HG03558 (cell line): ENCODE data around the gene TNFRSF6B.

Source experiments
- ATAC-seq: cut with Tn5 transposase; IDR thresholded peaks from one replicate; pipeline ENCODE4 v1.9.1; 2021; ENCODE audit warnings: moderate number of reproducible peaks; ENCODE audit not compliant: unreplicated experiment; ENCODE audit errors: extremely low read depth

Gene TNFRSF6B

DNA sequence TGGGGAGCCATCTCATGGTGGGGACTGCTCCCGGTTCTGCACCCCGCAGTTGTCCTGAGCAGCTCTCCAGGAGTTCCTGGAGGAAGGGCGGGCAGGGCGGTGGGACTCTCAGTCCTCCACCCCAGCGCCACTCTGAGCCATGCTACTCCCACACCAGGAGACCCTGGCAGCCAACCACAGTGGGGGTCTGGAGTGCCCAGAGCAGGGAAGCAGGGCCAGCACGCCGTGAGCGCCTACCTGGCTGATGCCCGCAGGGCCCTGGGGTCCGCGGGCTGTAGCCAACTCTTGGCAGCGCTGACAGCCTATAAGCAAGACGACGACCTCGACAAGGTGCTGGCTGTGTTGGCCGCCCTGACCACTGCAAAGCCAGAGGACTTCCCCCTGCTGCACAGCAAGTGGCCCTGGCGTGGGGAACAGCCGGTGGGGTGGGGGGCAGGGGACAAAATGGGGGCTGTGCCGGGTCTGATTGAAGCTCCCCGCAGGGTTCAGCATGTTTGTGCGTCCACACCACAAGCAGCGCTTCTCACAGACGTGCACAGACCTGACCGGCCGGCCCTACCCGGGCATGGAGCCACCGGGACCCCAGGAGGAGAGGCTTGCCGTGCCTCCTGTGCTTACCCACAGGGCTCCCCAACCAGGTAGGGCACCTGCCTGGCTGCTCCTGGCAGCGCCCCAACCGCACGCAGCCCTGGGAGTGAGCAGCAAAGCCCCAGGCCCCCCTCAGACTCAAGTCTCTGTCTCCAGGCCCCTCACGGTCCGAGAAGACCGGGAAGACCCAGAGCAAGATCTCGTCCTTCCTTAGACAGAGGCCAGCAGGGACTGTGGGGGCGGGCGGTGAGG is 1.6 kb upstream of the TNFRSF6B start:
- ATAC-seq, result no peak

DNA sequence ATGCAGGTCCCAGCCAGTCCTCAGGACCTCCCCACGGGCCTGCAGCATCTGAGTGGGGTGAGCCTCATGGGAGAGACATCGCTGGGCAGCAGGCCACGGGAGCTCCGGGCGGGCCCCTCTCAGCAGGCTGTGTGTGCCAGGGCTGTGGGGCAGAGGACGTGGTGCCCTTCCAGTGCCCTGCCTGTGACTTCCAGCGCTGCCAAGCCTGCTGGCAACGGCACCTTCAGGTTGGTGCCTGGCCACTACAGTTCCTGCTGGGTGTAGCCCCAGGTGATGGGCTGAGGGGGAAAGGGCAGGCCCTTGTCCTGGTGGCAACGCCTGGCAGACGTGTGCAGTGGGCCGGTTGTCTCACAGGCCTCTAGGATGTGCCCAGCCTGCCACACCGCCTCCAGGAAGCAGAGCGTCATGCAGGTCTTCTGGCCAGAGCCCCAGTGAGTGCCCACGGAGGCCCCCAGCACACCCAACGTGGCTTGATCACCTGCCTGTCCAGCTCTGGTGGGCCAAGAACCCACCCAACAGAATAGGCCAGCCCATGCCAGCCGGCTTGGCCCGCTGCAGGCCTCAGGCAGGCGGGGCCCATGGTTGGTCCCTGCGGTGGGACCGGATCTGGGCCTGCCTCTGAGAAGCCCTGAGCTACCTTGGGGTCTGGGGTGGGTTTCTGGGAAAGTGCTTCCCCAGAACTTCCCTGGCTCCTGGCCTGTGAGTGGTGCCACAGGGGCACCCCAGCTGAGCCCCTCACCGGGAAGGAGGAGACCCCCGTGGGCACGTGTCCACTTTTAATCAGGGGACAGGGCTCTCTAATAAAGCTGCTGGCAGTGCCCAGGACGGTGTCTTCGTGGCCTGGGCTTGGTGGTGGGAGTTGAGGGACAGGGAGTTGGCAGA is 787 bp upstream of the TNFRSF6B start:
- ATAC-seq, result no peak

DNA sequence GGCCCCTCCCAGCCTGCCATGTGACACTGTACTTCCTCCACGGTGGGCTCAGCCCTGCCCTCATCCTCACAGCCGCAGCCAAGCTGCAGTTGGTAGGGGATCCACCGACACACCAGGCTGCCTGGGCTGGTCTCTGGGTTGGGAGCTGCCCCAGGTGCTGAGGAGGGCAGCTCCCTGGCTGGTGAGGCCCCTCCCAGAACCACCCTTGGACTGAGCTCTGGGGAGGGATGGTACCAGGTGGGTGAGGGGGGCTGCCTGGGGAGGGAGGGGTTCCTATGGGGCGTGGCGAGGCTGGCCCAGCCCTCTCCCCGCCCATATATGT is 185 bp upstream of the TNFRSF6B start:
- no peak for ATAC-seq

DNA sequence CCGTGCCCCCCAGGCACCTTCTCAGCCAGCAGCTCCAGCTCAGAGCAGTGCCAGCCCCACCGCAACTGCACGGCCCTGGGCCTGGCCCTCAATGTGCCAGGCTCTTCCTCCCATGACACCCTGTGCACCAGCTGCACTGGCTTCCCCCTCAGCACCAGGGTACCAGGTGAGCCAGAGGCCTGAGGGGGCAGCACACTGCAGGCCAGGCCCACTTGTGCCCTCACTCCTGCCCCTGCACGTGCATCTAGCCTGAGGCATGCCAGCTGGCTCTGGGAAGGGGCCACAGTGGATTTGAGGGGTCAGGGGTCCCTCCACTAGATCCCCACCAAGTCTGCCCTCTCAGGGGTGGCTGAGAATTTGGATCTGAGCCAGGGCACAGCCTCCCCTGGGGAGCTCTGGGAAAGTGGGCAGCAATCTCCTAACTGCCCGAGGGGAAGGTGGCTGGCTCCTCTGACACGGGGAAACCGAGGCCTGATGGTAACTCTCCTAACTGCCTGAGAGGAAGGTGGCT is 960 bp downstream of the TNFRSF6B start:
- ATAC-seq, result no peak

DNA sequence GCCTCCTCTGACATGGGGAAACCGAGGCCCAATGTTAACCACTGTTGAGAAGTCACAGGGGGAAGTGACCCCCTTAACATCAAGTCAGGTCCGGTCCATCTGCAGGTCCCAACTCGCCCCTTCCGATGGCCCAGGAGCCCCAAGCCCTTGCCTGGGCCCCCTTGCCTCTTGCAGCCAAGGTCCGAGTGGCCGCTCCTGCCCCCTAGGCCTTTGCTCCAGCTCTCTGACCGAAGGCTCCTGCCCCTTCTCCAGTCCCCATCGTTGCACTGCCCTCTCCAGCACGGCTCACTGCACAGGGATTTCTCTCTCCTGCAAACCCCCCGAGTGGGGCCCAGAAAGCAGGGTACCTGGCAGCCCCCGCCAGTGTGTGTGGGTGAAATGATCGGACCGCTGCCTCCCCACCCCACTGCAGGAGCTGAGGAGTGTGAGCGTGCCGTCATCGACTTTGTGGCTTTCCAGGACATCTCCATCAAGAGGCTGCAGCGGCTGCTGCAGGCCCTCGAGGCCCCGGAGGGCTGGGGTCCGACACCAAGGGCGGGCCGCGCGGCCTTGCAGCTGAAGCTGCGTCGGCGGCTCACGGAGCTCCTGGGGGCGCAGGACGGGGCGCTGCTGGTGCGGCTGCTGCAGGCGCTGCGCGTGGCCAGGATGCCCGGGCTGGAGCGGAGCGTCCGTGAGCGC is 1.6 kb downstream of the TNFRSF6B start:
- ATAC-seq, result no peak

DNA sequence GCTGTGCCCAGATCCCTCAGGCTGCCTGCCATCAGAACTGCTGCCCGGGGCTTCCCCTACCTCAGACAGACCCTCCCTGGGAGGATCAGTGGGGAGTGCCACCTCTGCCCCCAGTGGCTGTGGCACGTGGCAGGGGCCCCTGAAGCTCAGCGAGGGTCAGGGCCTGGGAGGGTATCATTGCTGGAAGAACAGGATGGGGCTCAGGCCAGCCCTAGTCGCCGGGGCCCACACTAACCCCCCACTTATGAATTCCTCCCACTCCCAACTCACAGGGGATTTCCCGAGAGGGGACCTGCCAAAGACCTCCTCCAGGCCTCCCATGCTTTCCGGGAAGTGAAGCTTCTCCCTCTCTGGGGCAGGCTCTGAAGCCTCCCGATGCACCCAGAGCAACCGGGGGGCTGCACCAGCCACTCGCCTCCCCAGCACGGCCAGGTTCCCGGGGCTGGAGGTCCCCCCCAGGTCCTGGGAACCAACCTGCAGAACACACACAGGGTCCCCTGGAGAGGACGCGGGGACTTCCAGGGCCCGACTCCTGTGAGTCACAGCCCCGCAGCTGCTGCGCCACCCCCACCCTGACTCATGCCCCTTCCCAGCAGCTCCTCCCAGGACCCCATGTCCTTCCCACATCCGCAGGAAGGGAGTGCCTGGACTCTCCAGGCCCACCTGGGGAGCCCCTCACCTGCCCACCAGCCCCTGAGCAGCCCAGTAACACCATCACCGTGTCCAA is 2.5 kb downstream of the TNFRSF6B start:
- no peak for ATAC-seq

DNA sequence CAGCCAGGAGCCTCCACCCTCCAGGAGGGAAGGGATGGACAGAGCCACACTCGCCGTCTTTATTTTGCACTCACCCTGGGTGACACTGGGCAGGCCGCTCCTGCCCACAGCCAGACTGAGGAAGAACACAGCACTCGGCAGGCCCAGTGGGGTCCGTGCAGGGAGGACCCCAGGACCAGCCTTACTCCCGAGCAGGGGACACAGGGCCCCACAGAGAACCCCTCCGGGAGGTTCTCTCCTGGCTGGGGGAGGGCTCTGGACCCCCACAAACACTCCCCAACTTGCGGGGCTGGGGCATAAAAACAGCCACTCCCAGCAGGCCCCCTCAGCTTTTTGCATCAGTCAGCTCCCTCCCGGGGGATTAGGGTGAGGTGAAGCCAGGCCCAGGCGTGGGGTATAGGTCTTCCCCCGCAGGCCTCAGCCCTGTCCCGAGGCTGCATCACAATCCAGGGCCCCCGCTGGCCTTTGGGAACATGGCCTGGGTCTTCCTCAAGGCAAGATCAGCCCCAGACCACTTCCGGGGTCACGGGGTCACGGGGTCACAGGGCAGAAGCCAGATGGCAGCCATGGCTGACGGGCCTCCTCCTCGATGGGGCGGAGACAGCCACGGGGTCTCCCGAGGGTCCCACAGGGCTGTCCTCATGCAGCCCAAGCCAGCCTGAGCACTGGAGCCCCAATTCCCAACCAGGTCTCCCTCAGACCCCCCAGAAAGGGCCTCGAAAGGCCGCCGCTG is 3.2 kb downstream of the TNFRSF6B start:
- ATAC-seq, result no peak

DNA sequence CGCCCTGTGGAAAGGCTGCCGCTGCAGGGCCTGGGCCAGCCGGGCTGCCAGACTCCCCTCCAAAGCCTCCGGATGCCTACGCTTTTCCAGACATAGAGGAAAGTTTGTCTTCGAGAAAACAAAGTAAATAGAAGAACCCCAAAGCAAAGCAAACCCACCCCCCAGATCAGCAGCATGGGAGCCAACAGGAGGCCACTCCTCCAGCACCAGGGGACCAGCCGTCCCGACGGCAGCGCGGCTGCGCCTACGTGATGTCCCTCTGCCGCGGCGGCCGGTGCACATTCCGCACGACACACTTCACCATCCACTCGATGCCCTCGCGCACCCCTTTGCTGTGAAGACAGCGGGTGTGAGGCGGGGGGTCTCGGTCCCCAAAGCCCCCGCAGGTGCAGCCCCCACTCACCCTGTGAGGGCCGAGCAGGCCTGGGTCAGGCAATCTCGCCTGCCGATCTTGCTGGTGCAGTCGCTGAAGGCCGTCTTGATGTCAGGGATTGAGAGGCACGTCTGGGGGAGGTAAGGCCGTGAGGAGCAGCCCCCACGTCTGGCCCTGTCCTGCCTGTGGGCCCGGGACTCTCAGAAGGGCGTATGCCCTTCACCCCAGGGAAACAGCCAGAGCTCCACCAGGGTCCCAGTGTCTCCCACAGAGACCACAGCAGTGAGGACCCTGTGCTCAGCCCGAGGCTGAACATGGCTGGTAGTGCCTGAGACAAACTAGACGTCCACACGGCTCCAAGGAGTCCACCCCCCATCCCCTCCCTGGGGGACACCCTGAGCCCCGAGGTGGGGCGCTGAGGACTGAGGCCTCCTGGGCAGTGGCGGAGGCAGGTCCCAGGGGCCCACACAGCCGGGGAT is 4.0 kb downstream of the TNFRSF6B start:
- ATAC-seq, result no peak

DNA sequence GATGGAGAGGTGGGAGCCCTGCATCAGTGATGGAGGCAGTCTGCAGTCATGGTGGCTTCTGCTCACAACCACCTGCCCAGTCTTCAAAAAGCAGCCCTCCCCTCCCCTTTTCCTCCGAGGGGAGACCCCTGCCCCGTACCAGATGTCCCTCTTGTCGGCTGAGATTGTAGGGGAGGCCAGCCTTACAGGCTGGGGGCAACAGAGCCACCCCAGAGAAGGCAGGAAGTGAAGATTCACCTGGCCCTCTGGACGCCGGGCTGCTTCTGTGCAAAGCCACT is 4.5 kb downstream of the TNFRSF6B start:
- no peak for ATAC-seq

DNA sequence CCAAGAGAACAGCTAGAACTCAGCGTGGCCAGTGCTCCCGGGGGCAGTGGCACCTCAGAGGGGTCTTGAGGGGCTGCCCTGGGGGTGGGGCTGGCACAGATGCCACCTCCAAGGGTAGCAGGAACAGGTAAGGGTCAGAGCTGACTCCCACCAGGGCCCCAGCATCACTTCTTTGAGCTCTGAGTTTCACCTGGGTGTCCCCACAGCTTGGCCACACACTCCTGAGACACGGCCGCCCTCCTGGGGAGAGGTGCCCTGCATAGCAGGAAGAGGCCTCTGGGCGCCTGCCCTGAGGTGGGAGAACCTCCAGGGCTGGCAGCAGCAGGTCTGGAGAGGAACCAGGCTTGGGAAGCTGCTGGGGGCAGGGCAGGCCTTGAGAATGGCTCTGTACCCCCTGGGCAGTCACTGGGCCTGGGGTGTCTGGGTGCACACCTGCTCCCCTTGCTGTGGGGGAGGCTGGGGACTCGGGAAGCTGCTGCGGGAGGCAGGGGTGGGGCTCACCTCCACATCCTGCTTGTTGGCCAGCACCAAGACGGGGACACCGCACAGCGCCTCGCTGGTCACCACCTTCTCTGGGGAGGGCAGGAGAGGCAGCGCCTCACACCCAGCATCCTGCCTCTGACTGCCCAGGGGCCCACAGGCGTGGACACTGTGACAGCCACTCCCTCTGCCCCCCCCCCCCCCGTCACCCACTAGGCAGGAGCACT is 5.0 kb downstream of the TNFRSF6B start:
- ATAC-seq, result no peak

DNA sequence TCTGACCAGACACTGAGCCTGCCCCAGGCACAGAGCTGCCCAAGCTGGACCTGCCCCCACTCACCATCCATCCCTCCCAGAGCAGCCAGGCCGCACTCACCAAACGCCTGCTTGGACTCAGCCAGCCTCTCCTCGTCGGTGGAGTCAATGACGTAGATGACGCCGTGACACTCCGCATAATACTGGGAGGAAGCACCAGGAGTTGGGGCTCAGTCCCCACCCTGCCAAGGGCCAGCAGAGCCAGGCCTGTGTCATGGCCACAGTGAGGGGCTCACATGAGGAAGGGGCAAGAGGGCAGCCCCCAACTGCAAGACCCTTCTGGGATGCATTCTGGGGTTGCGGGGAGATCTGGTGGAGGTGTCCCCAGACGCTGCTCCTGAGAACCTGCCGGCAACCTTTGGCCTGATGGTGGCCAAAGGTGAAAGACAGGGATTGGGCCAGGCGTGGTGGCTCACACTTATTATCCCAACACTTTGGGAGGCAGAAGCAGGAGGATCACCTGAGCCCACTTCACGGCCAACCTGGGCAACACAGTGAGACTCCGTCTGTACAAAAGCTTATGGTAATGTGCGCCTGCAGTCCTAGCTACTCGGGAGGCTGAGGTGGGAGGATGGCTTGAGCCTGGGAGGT is 5.7 kb downstream of the TNFRSF6B start:
- ATAC-seq, result no peak

DNA sequence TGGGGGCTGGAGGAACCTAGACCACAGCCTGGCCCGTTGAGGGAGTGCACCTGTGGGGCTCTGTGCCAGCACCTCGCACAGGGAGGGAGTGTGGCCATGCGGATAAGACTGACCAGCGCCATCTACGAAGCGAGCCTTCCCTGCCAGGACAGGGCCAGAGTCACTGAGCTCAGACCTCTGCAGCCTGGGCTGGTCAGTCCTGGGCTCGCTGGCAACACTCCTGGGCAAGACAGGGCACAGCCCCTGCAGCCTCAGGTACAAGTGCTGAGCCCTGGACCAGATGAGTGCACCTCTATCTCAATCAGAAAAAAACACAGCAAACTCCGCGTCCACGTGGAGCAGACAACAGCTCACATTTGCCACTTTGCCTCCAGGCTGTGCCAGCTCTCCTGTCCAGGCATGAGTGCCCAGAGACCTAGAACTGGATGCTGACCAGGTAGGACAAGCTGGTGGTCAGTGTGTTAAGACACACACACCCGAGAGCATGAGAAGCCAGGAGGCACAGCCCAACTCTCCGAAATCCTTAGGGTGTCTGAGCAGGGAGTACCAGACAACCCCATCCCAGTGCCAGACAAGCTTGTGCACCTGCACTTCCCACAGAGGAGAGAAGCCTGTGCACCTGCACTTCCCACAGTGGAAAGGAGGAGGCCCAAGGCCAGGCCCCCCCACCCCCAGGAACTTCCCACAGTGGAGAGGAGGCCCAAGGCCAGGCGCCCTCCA is 6.5 kb downstream of the TNFRSF6B start:
- no peak for ATAC-seq

DNA sequence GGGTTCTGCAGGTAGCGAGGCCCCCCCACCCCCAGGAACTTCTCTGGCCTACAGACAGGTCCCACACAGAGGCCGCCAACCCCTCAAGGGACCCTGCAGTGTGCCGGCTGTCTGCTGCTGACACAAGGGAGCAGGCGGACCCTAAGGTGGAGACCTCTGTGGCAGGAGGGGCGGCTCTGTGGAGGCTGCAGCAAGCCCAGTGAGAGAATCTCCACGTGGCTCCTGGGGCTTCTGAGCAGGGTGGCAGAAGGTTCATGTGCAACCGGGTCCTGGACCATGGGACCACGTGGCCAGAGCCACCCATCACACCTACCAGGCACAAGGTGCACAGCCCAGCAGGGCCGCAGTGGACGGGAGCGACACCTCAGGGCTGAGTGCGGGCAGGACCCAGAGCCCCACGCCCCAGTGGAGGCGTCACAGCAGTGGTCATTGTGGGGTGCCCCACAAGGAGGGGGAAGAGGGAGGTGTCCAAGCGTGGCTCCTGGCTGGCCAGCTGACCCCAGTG is 7.1 kb downstream of the TNFRSF6B start:
- no peak for ATAC-seq

DNA sequence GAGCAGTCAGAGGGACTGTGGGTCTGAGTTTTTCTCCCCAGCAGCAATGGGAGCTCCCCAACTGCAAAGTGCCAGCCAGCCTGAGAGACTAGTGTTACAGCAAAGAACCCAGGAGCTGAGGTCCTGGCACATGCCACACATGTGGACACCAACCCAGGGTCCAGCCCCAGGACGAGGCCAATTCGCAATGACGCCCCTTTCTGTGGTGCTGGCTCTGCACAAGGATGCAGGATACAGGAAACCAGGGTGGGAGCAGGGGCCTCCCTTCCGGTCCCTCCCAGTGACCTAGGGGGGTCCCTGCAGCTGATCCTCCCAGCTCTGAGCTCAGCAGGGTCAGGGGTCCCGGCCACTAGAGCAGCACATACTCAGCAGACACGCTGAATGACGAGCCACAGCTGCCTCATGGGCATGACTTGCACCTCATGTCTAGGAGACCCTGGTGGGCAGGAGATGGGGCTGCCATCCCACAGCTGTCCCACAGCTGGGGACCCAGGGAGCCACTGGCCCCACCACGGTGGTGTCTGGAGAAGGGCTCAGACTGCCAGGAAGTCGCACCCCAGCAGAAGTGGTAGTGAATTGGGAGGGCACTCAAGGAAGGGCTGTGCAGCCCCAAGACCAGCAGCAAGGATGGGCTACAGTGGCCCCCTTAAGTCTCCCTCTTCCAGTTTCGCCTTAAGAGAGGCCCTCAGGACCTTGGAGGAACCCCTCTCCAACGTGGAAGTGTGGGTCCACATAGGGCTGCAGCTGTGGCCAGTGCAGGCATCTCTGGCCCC is 7.7 kb downstream of the TNFRSF6B start:
- no peak for ATAC-seq

DNA sequence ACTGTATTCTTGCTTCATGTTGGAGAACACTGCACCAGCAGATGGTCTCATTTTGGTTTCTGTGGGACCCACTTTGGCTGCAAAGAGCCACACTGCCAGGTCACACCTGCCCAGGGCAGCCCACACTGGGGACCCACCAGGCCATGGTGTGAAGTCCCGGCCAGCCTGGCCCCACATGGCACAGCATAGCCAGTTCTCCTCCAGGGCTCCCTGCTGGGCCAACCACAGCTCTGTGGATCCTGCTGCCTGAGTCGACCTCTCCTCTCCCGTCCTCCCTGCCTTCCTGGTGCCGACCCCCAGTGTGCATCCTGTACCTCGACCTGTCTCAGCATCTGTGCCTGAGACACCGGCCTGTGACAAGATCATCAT is 8.3 kb downstream of the TNFRSF6B start:
- ATAC-seq, result no peak
